SU-DHL-6 (cell line): ENCODE measurements around the gene ACACB.

ENCODE experiments used
- H2AFZ ChIP-seq: fragments of 200-600 bp; sonication (generic); 2 replicates; pipeline ENCODE4 v1.6.1; 2014; ENCODE audit warnings: low read depth, mild to moderate bottlenecking, moderate library complexity, mixed read lengths, antibody characterized with exemption, low read length; ENCODE audit not compliant: severe bottlenecking
- H3F3A ChIP-seq: fragments of 200-600 bp; shearing (Covaris generic); 2 replicates; pipeline ENCODE4 v1.6.0; 2016; ENCODE audit warnings: antibody characterized with exemption, mild to moderate bottlenecking; ENCODE audit not compliant: insufficient read depth
- H3K27ac ChIP-seq: fragments of 200-600 bp; sonication (generic); 2 replicates; pipeline ENCODE4 v1.5.1; 2016; ENCODE audit warnings: low read depth, mild to moderate bottlenecking, low read length, moderate library complexity, mixed read lengths
- H3K27me3 ChIP-seq: fragments of 200-600 bp; sonication (generic), shearing (Covaris generic); 2 replicates; pipeline ENCODE4 v1.6.0; 2014; ENCODE audit warnings: mild to moderate bottlenecking, low read length
- H3K36me3 ChIP-seq: fragments of 200-600 bp; sonication (generic); 2 replicates; pipeline ENCODE4 v1.6.1; 2014; ENCODE audit warnings: mild to moderate bottlenecking, low read length, mixed read lengths
- H3K4me2 ChIP-seq: fragments of 300-600, 200-600 bp; shearing (Covaris generic), sonication (generic); 2 replicates; pipeline ENCODE4 v1.6.0; 2014; ENCODE audit warnings: low read length, low read depth, mild to moderate bottlenecking; ENCODE audit not compliant: poor library complexity, severe bottlenecking
- H3K4me3 ChIP-seq: fragments of 200-600 bp; sonication (generic); 2 replicates; pipeline ENCODE4 v1.5.1; 2014; ENCODE audit warnings: antibody characterized with exemption, low read length, mild to moderate bottlenecking, mixed read lengths; ENCODE audit not compliant: insufficient read depth, poor library complexity, severe bottlenecking
- H3K79me2 ChIP-seq: fragments of 200-600 bp; sonication (generic); 2 replicates; pipeline ENCODE4 v1.6.1; 2014; ENCODE audit warnings: mild to moderate bottlenecking, low read length, moderate library complexity; ENCODE audit not compliant: insufficient read depth
- H3K9ac ChIP-seq: fragments of 200-600 bp; sonication (generic); 2 replicates; pipeline ENCODE4 v1.7.0; 2014; ENCODE audit warnings: mild to moderate bottlenecking, low read length
- H3K9me2 ChIP-seq: fragments of 200-600 bp; sonication (generic); replicated peaks from 2 replicates; pipeline ENCODE4 v1.6.1; 2014; ENCODE audit warnings: low read length; ENCODE audit not compliant: insufficient read depth
- H3K9me3 ChIP-seq: fragments of 200-600 bp; sonication (generic); 2 replicates; pipeline ENCODE4 v1.6.1; 2014; ENCODE audit warnings: low read length, mixed read lengths; ENCODE audit not compliant: insufficient read depth
- H4K20me1 ChIP-seq: fragments of 200-600 bp; sonication (generic); 2 replicates; pipeline ENCODE4 v1.6.1; 2014; ENCODE audit warnings: low read depth, mild to moderate bottlenecking, antibody characterized with exemption, low read length, moderate library complexity, mixed read lengths
- CTCF ChIP-seq: fragments of 200-600 bp; sonication (generic); IDR thresholded peaks from one replicate; pipeline ENCODE4 v1.5.1; 2017; ENCODE audit warnings: antibody characterized with exemption, mild to moderate bottlenecking, low read length, moderate library complexity; ENCODE audit not compliant: insufficient read depth, poor library complexity, severe bottlenecking
- EZH2phosphoT487 ChIP-seq: fragments of 200-600 bp; sonication (generic), shearing (Covaris generic); conservative IDR thresholded peaks from 2 replicates; pipeline ENCODE4 v1.6.1; 2018; ENCODE audit warnings: mild to moderate bottlenecking, antibody characterized with exemption, low read length, moderate library complexity, mixed read lengths

Gene ACACB

GRCh38 chr12:109115758-109116610, at the start of gene ACACB:
Gene ACACB (plus strand): TSS chr12:109116587. CDS start chr12:109139406, 22,819 bp downstream.
- H3K9me2 ChIP-seq: no peaks in the 10 kb centered on the region
- no peak within 1 kb of the TSS for H2AFZ ChIP-seq
- H3F3A ChIP-seq: no peaks in the 10 kb centered on the region
- no peaks in the 10 kb centered on the region for H4K20me1 ChIP-seq
- H3K27ac ChIP-seq: no peak within 1 kb of the TSS
- no peak within 1 kb of the TSS for H3K4me3 ChIP-seq
- no peak for TF ChIP-seq CTCF
- TF ChIP-seq EZH2phosphoT487: no peak
- no peaks in the 10 kb centered on the region for H3K9me3 ChIP-seq
- no peak within 1 kb of the TSS for H3K9ac ChIP-seq
- H3K27me3 ChIP-seq: no peaks in the 10 kb centered on the region
- no peaks in the 10 kb centered on the region for H3K79me2 ChIP-seq
- no peak within 1 kb of the TSS for H3K4me2 ChIP-seq
- no peaks in the 10 kb centered on the region for H3K36me3 ChIP-seq

GRCh38 chr12:109069307-109070271, 46.8 kb upstream of the ACACB start:
- no peak overlapping the region for H3K9ac ChIP-seq
- no peaks in the 10 kb centered on the region for H4K20me1 ChIP-seq
- no peaks in the 10 kb centered on the region for H3K9me2 ChIP-seq
- no peaks in the 10 kb centered on the region for H3K79me2 ChIP-seq
- H3K4me2 ChIP-seq: no peak overlapping the region
- TF ChIP-seq CTCF (no peak), EZH2phosphoT487 (no peak)
- H3F3A ChIP-seq: no peaks in the 10 kb centered on the region
- H2AFZ ChIP-seq: no peak overlapping the region
- H3K9me3 ChIP-seq: no peaks in the 10 kb centered on the region
- no peak overlapping the region for H3K4me3 ChIP-seq
- H3K27ac ChIP-seq: no peak overlapping the region
- H3K27me3 ChIP-seq: no peaks in the 10 kb centered on the region
- H3K36me3 ChIP-seq: peaks cover 24% of the 10 kb centered on the region

- H3K9me2 ChIP-seq: no peaks in the 10 kb centered on the region
- H3K27me3 ChIP-seq: no peaks in the 10 kb centered on the region
- H3K4me2 ChIP-seq: no peak overlapping the region
- H2AFZ ChIP-seq: no peak overlapping the region
- peaks cover 41% of the 10 kb centered on the region for H3K36me3 ChIP-seq
- no peak overlapping the region for H3K27ac ChIP-seq
- no peak overlapping the region for H3K4me3 ChIP-seq
- H3K9ac ChIP-seq: no peak overlapping the region
- no peaks in the 10 kb centered on the region for H3K9me3 ChIP-seq
- no peaks in the 10 kb centered on the region for H3F3A ChIP-seq
- H4K20me1 ChIP-seq: no peaks in the 10 kb centered on the region
- no peaks in the 10 kb centered on the region for H3K79me2 ChIP-seq
- TF ChIP-seq EZH2phosphoT487 (no peak), CTCF (no peak)
These were observed 41.5 kb upstream of the ACACB start for GRCh38 chr12:109074866-109075265.
